GM21576 (cell line): ENCODE measurements around the gene CLIC1.
"Not testable (repeated sequence)": the region's sequence is repeated elsewhere in the genome, so short reads cannot be mapped to it uniquely, and the experiment has no call there.

Source experiments
- ATAC-seq: cut with Tn5 transposase; IDR thresholded peaks from one replicate; pipeline ENCODE4 v1.9.1; 2021; ENCODE audit warnings: mild to moderate bottlenecking, moderate library complexity; ENCODE audit not compliant: unreplicated experiment

The CLIC1 gene

DNA sequence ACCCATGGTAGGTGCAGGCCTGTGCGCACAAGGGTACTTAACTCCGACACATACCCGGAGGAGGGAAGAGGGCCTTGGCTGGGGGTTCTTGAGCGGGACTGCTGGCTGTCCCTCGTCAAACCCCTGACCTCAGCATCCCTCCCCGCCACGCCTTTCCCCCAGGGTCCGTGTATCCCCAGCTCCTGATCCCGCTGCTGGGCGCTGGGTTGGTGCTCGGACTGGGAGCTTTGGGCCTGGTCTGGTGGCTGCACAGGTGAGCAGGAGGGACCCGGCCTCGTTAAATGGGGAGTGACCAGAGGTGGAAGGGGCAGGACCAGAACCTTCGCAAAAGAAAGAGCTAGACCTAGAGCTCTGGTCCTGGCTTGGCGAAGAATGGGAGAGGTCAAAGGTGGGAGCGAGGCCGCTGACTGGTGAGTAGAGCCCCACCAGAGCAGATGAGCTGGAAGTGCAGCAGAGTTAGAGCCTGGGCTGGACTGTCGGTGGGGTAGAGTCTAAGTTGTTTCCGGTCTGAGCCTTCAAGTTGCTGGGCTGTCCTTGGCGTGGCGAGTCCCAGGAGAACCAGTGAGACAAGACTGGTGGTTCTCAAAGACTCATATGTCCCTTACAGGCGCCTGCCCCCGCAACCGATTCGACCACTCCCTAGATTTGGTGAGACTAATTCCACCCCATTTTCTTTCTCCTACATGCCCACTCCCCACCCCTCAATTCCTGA is 12.2 kb downstream of the CLIC1 start:
- ATAC-seq, result no peak

DNA sequence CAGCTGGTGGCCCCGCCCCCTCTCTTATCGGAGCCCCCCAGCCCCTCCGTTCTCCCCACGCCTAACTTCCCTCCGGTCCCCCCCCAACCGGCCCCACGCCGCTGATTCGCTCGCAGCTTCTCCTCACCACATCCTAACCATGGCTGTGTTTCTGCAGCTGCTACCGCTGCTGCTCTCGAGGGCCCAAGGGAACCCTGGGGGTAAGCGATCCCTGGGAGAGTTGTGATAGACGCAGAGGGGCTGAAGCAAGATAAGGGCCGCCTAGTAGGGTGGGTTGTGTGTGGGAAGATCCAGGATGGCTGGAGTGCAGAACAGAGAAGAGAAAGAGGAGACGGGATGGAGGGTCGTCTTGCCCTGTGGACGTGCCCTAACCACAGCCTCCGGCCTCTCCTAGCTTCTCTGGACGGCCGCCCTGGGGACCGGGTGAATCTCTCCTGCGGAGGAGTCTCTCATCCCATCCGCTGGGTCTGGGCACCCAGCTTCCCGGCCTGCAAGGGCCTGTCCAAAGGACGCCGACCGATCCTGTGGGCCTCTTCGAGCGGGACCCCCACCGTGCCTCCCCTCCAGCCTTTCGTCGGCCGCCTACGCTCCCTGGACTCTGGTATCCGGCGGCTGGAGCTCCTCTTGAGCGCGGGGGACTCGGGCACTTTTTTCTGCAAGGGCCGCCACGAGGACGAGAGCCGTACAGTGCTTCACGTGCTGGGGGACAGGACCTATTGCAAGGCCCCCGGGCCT is 12.9 kb downstream of the CLIC1 start, which contains the start of gene MPIG6B:
MPIG6B (plus strand) TSS at position 129 of the 735 bp plus-strand sequence; CDS start at position 140, 11 bp downstream.
- no peak for ATAC-seq

DNA sequence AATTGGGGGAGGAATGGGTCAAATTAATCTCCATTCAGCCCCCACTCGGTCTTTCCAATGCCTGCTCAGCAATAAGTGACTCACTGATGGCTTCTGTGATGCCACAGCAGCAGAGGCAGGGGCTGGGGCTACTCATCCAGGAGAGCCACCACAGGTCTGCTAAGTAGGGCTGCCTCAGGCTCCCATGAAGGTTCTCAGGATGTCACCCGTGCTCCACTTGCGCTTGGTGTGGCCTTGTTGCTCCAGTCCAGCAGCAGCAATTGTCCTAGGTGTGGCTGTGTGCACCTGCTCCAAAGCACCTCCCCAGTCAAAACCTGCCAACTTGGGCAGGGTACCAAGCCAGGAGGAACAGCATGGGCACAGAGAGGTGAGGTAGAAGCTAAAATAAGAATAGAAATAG is 14.2 kb downstream of the CLIC1 start:
- no peak for ATAC-seq

DNA sequence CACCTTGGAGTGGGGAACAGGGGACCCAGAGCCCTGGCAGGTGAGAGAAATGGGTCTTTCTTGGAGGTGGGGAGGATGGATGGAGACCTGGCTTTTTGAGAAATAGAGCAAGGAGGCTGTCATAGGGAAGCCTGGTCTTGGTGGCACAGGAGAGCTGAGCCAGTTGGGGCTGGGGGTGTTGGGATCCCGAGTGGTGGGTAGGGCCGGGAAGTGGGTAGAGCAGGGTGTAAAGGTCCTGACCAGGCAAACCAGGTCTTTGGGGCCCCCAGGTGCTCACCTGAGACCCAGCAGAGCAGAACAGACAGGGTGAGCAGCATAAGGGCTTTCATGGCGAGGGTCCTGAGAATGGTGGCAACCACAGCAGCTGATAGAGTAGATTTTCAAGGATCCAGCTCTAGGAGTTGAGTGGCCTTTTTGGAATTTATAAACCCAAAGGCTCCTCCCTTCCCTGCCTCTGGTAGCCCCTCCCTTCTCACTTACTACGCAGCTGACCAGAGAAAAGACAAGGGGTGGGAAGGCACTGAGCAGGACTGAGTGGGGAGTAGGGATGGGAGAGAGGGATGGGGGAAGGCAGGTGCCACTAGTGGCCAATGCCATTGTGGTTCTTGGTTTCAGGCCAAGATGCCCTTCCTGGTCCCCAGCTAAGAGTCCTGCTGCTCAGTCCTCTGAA is 14.8 kb downstream of the CLIC1 start, which contains the start of gene LY6G6C:
LY6G6C (minus strand) TSS at position 396 of the 670 bp plus-strand sequence; CDS start at position 329, 67 bp downstream.
- ATAC-seq, result no peak

DNA sequence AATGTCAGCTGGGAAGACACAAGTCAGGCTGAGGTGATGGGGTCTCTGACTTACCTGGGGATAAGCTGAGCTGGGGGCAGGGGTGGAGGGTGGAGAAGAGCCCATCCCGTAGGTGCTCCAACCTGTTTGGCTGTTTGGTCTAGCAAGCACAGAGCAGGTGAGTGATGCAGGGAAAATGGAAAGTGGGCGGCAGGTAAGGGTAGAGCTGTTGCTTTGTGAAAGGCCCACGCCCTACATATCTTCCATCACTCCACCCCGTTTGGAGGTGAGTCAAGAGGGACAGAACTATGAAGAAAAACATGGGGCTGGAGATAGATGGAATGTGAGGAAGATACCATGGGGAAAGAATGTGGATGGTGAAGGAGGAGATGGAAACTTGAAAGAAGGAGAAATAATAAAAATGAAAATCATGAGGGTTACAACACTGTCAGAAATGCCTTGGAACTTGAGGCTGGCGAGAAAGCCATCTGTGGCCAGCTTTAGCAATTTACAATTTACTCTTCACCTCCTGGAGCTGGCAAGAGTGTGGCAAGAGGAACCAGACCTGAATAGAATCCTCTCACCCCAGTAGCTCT is 16.0 kb downstream of the CLIC1 start:
- no peak for ATAC-seq

DNA sequence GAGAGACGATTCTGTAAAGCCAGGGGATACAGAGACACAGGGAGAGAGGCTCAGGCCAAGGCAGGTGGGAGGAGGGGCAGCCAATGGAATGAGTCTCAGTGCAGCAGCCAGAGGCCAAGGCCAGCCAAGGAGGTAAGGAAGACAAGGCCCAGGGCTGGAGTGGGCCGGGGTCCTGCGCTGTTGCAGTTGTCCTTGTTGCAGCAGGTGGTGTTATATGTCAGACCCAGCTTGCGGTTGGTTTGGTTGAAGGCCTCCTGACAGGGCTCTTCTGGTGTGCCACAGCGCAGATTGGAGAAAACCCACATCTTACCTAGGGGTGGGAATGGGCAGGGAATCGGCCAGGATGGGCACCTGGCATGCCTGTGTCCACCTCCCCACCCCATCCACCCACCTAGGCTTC is 17.3 kb downstream of the CLIC1 start:
- ATAC-seq, result no peak

DNA sequence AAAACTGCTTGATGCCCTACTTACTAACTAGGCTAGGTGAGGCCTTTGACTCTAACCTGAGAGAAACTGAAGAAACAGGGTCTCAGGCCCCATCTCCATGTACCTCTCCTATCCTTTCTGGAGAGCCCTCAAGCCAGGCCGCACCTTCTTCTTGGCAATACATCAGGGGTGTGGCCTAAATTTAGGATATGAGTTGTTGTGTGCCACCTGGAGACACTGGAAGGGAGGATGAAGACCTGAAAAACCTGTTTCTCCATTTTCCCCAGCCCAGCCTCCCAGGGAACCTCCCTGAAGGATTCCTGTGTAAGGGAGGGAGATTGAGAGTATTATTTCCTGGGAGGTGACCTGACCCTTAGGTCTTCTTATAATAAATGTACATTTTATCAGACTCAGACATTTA is 18.1 kb downstream of the CLIC1 start:
- ATAC-seq, result no peak

DNA sequence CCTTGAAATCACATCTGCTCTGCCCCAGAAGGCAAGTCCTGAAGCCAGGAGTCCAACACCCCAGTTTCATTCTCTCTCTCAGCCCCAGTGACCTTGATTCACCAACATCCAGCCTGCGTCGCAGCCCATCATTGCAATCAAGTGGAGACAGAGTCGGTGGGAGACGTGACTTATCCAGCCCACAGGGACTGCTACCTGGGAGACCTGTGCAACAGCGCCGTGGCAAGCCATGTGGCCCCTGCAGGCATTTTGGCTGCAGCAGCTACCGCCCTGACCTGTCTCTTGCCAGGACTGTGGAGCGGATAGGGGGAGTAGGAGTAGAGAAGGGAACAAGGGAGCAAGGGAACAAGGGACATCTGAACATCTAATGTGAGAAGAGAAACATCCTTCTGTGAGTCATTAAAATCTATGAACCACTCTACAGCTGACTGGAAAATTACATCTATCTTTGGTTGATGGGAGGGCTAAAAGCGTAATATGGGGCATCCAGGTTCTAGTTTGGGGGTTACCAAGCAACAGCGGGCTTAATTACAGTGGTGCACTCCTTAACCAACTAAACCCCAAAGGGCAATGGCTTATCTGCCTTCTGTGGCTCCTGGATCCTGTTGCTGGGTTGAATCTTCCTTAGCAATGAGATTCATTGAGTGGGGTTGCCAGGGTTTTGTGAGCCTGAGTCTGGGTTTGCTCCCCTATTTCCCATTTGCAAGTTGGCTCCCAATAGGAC is 18.7 kb downstream of the CLIC1 start:
- no peak for ATAC-seq

DNA sequence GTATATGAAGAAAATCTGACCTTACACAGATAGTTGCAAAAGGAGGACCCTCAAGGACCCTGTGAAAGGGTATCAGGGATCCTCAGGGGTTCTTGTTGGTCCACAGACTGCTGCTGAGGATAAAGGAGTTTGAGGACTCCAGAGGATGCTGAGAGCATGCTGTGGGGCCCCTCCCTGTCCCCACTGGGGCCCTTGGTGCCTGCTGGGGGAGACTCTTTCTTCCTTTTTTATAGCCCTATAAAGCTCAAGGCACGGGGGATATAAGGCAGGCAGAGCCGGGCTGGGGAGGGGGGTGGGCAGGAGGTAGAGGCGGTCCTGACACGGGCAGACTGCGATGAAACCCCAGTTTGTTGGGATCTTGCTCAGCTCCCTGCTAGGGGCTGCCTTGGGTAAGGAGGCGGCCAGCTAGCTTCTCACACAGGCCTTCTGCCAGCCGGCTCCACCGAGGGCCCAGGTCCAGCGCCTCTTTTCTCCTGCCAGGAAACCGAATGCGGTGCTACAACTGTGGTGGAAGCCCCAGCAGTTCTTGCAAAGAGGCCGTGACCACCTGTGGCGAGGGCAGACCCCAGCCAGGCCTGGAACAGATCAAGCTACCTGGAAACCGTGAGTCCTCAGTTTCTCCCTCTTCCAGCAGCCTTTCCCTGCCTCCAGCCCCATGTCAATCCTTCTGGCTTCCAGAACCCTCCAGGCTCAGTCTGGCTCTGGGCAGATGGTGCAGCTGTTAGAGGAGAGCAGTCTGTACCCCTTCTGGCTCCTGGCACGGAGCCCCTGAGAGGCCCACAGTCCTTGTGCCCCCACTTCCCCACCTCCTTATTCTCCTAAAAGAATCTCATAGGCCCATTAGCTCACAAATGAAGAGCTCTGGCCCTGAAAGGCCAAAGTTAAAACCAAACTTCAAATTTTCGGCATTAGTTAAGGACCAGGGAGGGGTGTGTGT is 21.0 kb downstream of the CLIC1 start, which contains the start of gene LY6G6D:
LY6G6D (plus strand) TSS at position 327 of the 937 bp plus-strand sequence; CDS start at position 335, 8 bp downstream.
- no peak for ATAC-seq

DNA sequence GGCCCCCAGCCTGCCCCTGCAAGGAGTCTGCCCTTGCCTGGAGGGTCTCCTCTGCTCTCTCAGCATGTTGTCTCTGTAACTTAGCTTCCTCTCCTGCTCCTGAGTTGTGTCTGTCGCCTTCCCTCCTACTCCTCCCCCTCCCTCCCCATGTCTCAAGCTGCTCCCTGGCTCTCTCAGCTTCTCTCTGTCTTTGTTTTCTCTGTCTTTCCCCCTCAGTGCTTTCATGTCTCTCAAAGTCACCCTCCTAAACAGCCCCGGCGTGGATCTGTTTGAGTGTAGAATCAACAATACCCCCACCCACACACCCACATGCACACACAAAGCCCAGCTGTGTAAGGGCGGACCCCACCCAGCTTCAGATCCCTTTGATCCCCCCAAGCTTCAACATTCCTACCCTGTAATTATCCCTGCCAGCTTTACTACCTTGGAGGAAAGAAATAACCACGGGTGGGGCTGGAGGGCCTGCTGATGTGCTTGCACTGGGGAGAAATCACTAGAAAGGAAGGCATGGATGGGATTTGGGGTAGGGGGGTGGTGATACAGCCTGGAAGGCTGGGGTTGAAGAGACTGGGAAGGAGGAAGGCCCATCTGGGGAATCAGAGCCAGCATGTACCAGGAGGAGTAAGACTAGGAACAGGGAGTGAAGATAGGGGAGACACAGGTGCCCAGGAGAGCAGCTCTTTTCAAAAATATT is 22.2 kb downstream of the CLIC1 start:
- no peak for ATAC-seq

DNA sequence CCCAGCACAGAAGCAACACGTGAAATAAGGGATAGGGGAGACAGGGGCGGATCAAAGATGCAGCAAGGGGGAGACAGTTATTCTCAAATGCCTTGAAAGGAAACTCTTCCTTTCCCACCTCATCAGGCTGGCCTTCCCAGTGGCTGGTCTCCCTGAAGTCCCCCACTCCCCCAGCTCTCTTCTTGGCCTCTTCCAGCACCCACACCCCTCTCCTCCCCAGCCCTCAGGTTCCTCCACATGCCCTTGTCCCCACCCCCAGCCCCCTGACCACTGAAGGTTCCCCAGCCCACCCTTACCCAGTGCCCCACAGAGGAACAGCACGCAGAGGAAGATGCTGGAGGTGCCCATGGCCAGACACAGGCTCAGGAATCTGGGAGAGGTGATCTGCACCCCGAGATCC is 22.9 kb downstream of the CLIC1 start:
- ATAC-seq, result no peak

DNA sequence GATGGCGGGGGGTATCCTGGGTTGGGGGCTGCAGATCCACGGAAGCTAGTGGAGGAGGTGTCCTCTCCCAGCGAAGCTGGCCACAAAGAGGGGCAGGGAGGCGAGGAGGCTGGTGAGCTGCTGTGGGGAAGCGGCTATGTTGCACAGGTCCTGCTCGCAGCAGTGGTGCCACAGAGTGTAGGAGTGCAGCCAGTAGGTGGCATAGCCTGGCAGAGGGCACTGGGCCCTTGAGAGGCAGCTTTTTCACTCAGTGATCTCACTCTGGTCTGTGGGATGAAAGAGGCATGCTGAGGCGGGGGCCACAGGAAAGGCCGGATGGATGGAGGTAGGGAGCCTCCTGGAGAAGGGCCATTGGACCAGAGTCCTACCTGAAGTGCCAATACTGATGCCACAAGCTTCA is 24.0 kb downstream of the CLIC1 start:
- no peak for ATAC-seq

DNA sequence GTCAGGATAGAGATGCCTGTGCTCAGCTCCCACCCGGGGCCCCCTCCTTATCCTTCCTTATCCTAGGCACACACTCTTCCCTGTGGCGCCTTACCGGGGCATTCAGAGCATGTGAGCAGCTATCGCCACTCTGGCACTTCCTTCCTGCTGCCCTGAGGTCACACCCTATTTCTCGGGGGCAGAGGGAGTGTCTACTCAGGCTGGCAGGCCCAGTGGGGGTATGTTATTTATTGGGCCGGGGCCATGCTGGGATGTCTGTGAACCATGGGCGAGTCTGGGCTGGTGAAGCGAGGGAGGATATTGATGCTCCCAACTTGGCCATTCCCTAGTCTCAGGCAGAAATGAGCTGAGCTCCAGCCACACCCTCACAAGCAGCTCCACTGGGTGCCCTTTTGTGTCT is 25.1 kb downstream of the CLIC1 start:
- no peak for ATAC-seq

DNA sequence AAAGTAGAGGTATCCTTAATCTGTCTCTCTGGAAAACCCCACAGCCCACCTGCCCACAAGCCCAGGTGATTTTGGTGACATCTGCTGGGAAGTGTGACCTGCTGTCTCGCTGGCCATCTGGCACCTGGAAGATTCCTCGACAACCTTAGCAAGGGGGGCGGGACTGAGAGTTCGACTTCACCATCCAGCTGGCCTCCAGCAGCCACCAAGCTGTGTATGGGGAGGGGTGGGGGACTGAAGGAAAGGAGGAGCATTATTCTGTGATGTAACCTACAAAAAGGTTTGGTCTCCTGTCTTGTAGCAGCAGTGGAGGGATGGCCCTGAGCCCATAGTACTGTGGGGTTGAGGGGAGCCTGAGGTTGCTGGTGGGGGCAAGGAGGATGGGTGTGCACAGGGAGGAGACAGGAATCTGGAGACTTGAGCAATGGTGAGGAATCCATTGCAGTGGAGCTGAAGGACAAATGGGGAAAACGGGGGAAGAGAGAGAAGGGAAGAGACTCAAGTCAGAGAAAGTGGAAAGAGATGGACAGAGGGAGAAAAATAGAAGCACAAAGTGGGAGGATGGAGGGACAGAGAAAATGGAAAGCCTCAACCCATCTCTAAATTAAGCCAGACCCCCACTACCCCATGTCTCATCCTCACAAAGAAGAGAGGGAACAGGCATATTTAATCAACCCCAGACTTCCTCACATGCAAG is 25.7 kb downstream of the CLIC1 start:
- ATAC-seq, result no peak

DNA sequence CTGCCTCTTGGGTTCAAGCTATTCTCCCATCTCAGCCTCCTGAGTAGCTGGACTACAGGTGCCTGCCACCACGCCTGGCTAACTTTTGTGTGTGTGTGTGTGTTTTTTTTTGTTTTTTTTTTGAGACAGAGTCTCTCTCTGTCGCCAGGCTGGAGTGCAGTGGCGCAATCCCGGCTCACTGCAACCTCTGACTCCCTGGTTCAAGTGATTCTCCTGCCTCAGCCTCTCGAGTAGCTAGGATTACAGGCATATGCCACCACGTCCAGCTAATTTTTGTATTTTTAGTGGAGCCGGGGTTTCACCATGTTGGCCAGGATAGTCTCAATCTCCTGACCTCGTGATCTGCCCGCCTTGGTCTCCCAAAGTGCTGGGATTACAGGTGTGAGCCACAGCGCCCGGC is 27.2 kb downstream of the CLIC1 start:
- not testable (repeated sequence) for ATAC-seq

DNA sequence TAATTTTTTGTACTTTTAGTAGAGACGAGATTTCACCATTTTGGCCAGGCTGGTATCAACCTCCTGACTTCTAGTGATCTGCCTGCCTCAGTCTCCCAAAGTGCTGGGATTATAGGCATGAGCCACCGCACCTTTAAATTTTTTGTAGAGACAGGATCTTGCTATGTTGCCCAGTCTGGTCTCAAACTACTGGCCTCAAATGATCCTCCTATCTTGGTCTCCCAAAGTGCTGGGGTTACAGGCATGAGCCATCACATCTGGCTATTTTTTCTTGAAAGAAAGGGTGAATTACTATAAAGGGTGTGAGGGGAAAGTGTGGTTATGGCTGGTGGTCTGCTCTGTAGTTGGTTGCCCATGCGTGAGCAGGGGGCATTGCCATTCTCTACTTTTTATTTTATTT is 28.1 kb downstream of the CLIC1 start:
- no peak for ATAC-seq

DNA sequence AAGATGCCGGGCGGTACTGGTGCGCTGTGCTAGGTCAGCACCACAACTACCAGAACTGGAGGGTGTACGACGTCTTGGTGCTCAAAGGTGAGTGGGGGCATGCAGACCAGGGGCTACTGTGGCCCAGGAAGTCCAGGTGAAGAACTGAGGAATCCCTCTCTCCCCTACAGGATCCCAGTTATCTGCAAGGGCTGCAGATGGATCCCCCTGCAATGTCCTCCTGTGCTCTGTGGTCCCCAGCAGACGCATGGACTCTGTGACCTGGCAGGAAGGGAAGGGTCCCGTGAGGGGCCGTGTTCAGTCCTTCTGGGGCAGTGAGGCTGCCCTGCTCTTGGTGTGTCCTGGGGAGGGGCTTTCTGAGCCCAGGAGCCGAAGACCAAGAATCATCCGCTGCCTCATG is 28.6 kb downstream of the CLIC1 start:
- no peak for ATAC-seq

DNA sequence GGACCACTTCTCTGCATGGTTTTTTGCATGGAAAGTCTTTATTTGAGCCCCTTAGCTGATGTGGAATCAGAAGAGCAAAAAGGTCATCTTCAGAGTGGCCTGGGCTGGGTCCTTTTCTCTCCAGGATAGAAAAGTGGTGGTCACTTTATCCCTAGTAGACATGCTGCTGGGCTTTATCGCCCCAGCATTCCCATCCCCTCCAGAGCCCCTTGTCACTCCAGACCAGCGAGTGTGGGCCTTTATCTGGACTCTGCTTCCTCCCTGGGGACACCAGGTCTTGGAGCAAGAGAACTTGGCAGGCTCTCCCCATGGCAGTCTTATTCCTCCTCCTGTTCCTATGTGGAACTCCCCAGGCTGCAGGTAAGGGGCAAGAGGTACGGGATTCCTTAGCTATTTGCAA is 29.7 kb downstream of the CLIC1 start, which contains the start of gene LY6G6F:
LY6G6F (plus strand) TSS at position 268 of the 400 bp plus-strand sequence; CDS start at position 309, 41 bp downstream.
- ATAC-seq, result no peak
